ENCODE measurements around the gene PAFAH2. TPM values are rescaled to one million over a fixed set of nuclear protein-coding genes. Genes with fewer than 3 reads are reported as not detected.
A peak's percentile ranks its signal among the peaks of the same experiment; 100 is the strongest.

Gene PAFAH2
- total and polyA plus RNA-seq, 2 of the 8 experiments (the other 6 are each of a cell fraction or from before 2014, with no cell fraction given): 7.7 to 9.3 TPM

- TF ChIP-seq SAP30 (IDR thresholded peaks at IDR 0.05; ENCODE audit: insufficient read depth, insufficient replicate concordance, low read length): no peak
- no peak for TF ChIP-seq GABPA (IDR thresholded peaks at IDR 0.05; ENCODE audit: borderline replicate concordance, insufficient read depth, low read length)
- 0 out of 2 replicates have a peak, but pooled peaks have one; percentile 49 for TF ChIP-seq RBBP5 (IDR thresholded peaks at IDR 0.05; ENCODE audit: borderline replicate concordance, low read depth, low read length)
- peak; percentile 97 for TF ChIP-seq EZH2 (IDR thresholded peaks at IDR 0.05; ENCODE audit: low read depth, low read length, severe bottlenecking)
Observed at GRCh38 chr1:26045722-26046245, 47.9 kb upstream of the PAFAH2 start, which contains the start of gene SLC30A2 (continued).

All from H1 (cell line).